Muscle layer of duodenum (tissue), 2 donors: Measurements from ENCODE around the gene DFFB.

ENCODE experiments used
- H3K27ac ChIP-seq: one replicate; pipeline ENCODE4 v1.7.0; 2013; ENCODE audit warnings: mild to moderate bottlenecking, low read length
- H3K27me3 ChIP-seq: one replicate; pipeline ENCODE4 v1.7.0; 2013; ENCODE audit warnings: low read depth, mild to moderate bottlenecking, control low read depth, low read length
- H3K36me3 ChIP-seq, 2 donors: one replicate each; pipeline ENCODE4 v1.7.0; 2013; ENCODE audit warnings: low read length in 2 of 2, control low read depth in 1 of 2, mild to moderate bottlenecking in 1 of 2; ENCODE audit not compliant: insufficient read depth in 2 of 2, control insufficient read depth in 1 of 2
- H3K4me1 ChIP-seq, 2 donors: one replicate each; pipeline ENCODE4 v1.7.0; 2013; ENCODE audit warnings: low read length in 2 of 2, mild to moderate bottlenecking in 2 of 2, control low read depth in 1 of 2, moderate library complexity in 1 of 2; ENCODE audit not compliant: insufficient read depth in 2 of 2, control insufficient read depth in 1 of 2
- H3K4me3 ChIP-seq, 2 donors: one replicate each; pipeline ENCODE4 v1.7.0; 2013; ENCODE audit warnings: low read length in 2 of 2, low read depth in 1 of 2, mild to moderate bottlenecking in 1 of 2
- H3K9me3 ChIP-seq, 2 donors: one replicate each; pipeline ENCODE4 v1.7.0; 2013; ENCODE audit warnings: low read length in 2 of 2, control low read depth in 1 of 2, mild to moderate bottlenecking in 1 of 2; ENCODE audit not compliant: control insufficient read depth in 1 of 2
- donor health status: healthy.

DFFB gene

GRCh38 chr1:3836421-3836820, 20.9 kb upstream of the DFFB start:
- Histone ChIP-seq H3K4me1 (no peaks in the 10 kb centered on the region), H3K27me3 (no peaks in the 10 kb centered on the region), H3K9me3 (peaks cover 0 to 5% of the 10 kb centered on the region in 2 donors), H3K4me3 (no peak overlapping the region), H3K27ac (no peak overlapping the region), H3K36me3 (peaks cover 64 to 88% of the 10 kb centered on the region in 2 donors)

DNA sequence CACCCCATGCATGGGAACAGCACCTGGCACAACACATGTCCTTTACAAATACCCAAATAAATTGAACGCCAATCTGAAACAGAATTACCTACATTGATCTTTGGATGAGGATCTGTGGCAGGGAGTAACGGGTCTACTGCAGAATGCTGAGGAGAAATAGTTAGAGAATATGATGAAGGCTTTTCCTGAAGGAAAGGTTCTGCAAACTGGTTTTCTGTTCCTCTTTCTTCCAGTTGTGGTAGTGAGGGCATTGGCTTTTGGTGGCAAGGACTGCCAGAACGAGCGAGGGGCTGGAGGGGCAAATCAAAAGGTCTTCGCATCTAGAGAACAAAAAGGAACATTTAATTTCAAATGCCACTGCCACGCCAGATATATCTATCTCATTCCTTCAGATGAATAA, 20.1 kb upstream of the DFFB start:
- Histone ChIP-seq H3K4me3 (no peak overlapping the region), H3K27ac (no peak overlapping the region), H3K36me3 (peaks cover 58 to 86% of the 10 kb centered on the region in 2 donors)

DNA sequence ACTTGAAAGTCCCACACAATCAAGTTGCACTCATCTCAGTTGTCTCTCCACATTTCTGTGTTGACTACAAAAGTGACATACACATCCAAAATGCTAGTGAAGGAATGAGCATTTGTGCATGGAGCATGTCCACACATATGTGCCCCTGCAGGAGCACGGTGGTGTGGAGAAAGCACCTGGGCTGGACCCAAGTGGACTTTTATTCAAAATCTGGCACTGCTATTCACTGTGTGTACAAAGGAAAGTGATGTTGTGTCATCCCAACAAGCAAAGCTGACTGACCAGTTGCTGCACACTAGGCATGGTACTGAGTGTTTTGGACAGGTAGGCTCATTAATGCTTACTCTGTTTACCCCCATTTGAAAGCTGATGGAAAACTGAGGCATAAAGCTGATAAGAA, 19.6 kb upstream of the DFFB start:
- peaks cover 0 to 5% of the 10 kb centered on the region in 2 donors for H3K9me3 ChIP-seq
- no peak overlapping the region for H3K27ac ChIP-seq
- H3K27me3 ChIP-seq, result no peaks in the 10 kb centered on the region
- H3K4me3 ChIP-seq, result no peak overlapping the region
- peaks cover 54 to 85% of the 10 kb centered on the region in 2 donors for H3K36me3 ChIP-seq
- no peaks in the 10 kb centered on the region for H3K4me1 ChIP-seq

More for the DNA sequence above, 20.1 kb upstream of the DFFB start:
- H3K9me3 ChIP-seq, result peaks cover 0 to 5% of the 10 kb centered on the region in 2 donors
- H3K4me1 ChIP-seq, result no peaks in the 10 kb centered on the region
- H3K27me3 ChIP-seq, result no peaks in the 10 kb centered on the region

DNA sequence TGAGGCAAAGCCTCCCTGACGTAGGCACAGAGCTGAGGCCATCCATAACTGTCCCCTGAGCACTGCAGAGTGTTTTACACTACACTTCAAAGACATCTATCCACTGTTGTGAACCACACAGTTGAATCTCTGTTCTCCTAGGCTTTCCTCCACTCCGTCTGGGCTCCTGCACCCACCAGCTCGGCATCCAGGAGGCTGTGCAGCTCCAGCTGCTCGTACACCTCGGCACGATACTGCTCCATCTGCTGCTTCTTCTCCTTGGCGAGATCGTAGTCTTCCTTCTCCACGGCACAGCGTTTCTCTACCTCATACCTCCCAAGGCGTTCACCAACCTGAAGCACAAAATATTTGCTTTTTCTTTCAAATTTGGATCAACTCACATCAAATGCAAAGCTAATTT, 18.5 kb upstream of the DFFB start:
- H3K36me3 ChIP-seq, result peaks cover 50 to 81% of the 10 kb centered on the region in 2 donors

DNA sequence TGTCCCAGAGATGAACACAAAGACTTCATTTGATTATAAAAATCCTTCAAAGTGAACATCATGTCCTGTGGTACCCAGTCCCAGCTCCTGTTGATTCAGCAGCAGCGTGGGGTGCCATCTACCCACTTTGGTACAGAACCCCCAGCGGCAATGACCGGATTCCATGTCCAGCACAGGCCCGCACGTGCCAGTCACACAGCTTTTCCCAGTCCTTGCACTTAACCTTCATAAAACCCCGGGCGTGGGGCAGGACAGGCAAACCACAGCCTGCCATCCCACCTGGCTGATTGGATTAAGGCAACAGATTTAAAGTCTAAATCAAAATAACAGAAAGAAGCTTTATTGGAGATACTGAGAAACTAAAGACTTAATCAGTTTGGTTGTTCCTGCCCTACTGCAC, 15.8 kb upstream of the DFFB start:
- H3K27me3 ChIP-seq, result no peaks in the 10 kb centered on the region
- no peak overlapping the region for H3K27ac ChIP-seq
- H3K4me1 ChIP-seq, result no peaks in the 10 kb centered on the region
- H3K4me3 ChIP-seq, result no peak overlapping the region
- peaks cover 0 to 5% of the 10 kb centered on the region in 2 donors for H3K9me3 ChIP-seq
- H3K36me3 ChIP-seq, result peaks cover 37 to 78% of the 10 kb centered on the region in 2 donors

More for the DNA sequence above, 18.5 kb upstream of the DFFB start:
- H3K9me3 ChIP-seq, result peaks cover 0 to 5% of the 10 kb centered on the region in 2 donors
- no peaks in the 10 kb centered on the region for H3K27me3 ChIP-seq
- no peak overlapping the region for H3K4me3 ChIP-seq
- no peak overlapping the region for H3K27ac ChIP-seq
- no peaks in the 10 kb centered on the region for H3K4me1 ChIP-seq

DNA sequence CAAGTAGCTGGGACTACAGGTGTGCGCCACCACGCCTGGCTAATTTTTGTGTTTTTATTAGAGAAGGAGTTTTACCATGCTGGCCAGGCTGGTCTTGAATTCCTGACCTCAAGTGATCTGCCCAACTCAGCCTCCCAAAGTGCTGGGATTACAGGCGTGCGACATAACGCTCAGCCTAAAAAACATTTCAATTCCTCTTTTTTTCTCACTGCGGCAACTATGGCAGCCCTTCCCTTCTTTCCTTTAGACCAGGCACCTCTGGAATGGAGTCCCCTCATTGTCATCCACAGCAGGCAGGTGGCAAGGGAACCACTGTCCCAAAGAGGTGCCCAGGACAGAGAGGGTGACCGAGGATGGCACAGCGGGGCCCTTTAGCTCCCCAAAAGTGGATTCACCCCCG, 14.4 kb upstream of the DFFB start:
- peaks cover 26 to 78% of the 10 kb centered on the region in 2 donors for H3K36me3 ChIP-seq
- no peaks in the 10 kb centered on the region for H3K9me3 ChIP-seq
- no peak overlapping the region for H3K4me3 ChIP-seq
- H3K4me1 ChIP-seq, result no peaks in the 10 kb centered on the region
- H3K27ac ChIP-seq, result no peak overlapping the region
- no peaks in the 10 kb centered on the region for H3K27me3 ChIP-seq

GRCh38 chr1:3846541-3846940, 10.7 kb upstream of the DFFB start:
- no peak overlapping the region for H3K27ac ChIP-seq
- H3K4me3 ChIP-seq, result no peak overlapping the region
- H3K36me3 ChIP-seq, result peaks cover 16 to 63% of the 10 kb centered on the region in 2 donors
- no peaks in the 10 kb centered on the region for H3K4me1 ChIP-seq
- no peaks in the 10 kb centered on the region for H3K27me3 ChIP-seq
- H3K9me3 ChIP-seq, result no peaks in the 10 kb centered on the region

DNA sequence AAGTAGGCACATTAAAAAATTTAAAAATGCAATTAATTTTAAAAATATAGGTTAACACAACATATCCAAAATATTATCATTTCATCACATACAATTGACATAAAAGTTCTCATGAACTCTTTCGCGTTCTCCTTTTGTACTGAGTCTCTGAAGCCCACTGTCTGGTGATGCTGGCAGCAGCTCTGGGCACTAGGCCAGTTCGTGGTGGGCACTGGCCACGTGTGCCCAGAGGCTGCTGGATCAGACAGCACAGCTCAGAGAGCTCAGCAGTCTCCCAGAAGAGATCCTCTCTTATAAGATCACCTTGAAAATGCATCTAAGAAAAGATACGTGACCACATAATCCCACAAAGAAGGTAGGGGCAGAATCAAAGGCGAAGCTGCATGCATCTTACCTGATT, 10.2 kb upstream of the DFFB start:
- Histone ChIP-seq H3K27me3 (no peaks in the 10 kb centered on the region), H3K27ac (no peak overlapping the region), H3K4me3 (no peak overlapping the region), H3K9me3 (no peaks in the 10 kb centered on the region), H3K36me3 (peaks cover 22 to 65% of the 10 kb centered on the region in 2 donors), H3K4me1 (no peaks in the 10 kb centered on the region)

GRCh38 chr1:3850857-3851256, 6.4 kb upstream of the DFFB start:
- peaks cover 22 to 39% of the 10 kb centered on the region in 2 donors for H3K36me3 ChIP-seq

DNA sequence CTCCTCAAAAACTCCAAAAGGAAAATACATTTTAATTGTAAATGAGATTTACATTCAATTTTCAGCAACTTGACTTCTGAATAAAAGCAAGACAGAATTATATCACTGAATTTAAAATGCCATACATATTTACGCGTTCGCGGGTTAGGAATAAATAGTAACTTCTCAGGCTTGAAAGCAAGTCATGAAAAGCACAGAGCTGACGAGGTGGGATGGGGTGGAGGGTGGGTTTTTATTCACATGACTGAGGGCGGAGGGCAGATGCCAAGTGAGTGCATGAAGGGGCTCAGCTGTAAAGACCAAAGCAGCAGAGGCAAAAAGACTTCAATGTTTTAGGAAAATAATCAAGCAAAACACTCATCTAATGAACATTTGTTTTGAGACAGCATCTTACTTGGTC, 6.0 kb upstream of the DFFB start:
- Histone ChIP-seq H3K27me3 (no peaks in the 10 kb centered on the region), H3K36me3 (peaks cover 22 to 39% of the 10 kb centered on the region in 2 donors), H3K9me3 (no peaks in the 10 kb centered on the region), H3K4me1 (peaks cover 8 to 9% of the 10 kb centered on the region in 2 donors), H3K27ac (no peak overlapping the region), H3K4me3 (no peak overlapping the region)

More at GRCh38 chr1:3850857-3851256, 6.4 kb upstream of the DFFB start:
- H3K27me3 ChIP-seq, result no peaks in the 10 kb centered on the region
- no peak overlapping the region for H3K4me3 ChIP-seq
- no peaks in the 10 kb centered on the region for H3K9me3 ChIP-seq
- peaks cover 4 to 7% of the 10 kb centered on the region in 2 donors for H3K4me1 ChIP-seq
- H3K27ac ChIP-seq, result no peak overlapping the region

DNA sequence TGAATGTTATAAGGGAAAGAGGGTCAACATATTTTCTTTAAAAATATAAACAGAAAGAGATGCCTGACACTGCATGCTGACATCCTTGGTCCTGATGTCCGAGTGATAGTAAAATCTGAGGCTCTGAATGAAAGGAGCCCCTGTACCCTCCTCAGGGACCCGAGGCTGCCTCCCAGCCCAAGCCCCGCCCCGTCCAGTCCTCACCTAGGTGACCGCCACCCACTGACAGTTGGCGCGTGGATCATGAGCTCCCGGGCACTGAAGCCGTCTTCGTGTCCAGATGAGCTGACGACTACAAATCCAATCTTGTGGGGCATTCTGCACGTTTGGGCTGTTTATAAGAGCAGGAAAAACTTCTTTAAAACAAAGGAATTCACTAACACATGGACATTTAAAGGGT, 5.2 kb upstream of the DFFB start:
- no peaks in the 10 kb centered on the region for H3K9me3 ChIP-seq
- no peak overlapping the region for H3K27ac ChIP-seq
- H3K4me3 ChIP-seq, result no peak overlapping the region
- no peaks in the 10 kb centered on the region for H3K27me3 ChIP-seq
- peaks cover 8 to 9% of the 10 kb centered on the region in 2 donors for H3K4me1 ChIP-seq
- H3K36me3 ChIP-seq, result peaks cover 22 to 32% of the 10 kb centered on the region in 2 donors
